ENCODE results near the gene ZIK1. TPM values are rescaled to one million over a fixed set of nuclear protein-coding genes. Genes with fewer than 3 reads are reported as not detected.

The ZIK1 gene
- total and polyA plus RNA-seq, 2 of the 4 experiments (the other 2 are of a cell fraction) = 4.1 to 11.8 TPM

DNA sequence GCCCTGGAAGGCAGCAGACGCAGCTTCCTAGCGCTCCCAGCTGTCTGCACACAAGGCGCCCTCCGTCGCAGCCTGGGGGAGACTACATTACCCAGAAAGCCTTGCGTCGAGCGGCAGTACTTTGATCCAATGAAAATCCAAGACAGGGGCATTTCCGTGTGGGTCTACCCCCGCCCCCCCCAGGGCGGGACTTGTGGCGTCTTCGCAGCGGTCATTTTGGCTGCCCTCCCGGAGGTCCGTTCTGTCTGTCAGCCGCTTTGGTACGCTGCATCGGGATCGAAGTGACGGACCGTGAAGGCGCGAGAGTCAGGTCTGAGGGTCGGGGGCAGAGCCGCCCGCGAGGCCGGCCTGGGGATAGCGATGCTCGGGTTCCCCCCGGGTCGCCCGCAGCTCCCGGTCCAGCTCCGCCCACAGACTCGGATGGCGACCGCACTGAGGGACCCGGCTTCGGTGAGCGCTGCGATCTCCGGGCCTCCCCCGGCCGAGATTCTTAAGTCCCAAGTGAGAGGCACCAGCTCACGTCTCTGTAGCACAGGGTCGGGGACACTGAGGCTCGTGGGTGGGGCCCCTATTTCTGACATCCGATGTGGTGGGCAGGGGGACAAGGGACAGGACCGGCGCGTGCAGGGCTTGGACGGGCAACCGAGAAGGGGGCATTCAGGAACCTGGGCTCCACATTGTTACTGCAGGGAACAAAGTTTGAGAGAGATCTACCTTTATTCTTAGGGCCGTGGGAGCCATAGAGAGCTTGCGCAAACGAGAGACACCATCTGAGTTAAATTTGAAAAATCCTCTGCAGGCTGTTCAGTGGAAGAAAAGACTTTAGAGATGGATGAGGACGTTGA is 49.3 kb downstream of the ZIK1 start, which contains the start of gene ZNF211:
TSS of gene ZNF211 (plus strand) at position 182 of the 845 bp plus-strand sequence. CDS start at position 361, 179 bp downstream.
- H2BK5ac ChIP-seq (ENCODE audit: low read depth, low read length, poor library complexity, severe bottlenecking) = peak within 1 kb of the TSS; percentile 64
- H2AK5ac ChIP-seq (ENCODE audit: low read depth, low read length) = no peak within 1 kb of the TSS
- H3K4me3 ChIP-seq (ENCODE audit: insufficient read depth, low read depth, low read length) = peak within 1 kb of the TSS; percentile 83
- H3K9ac ChIP-seq (ENCODE audit: low read depth, low read length) = peak within 1 kb of the TSS; percentile 78
- H3K18ac ChIP-seq (ENCODE audit: low read depth, low read length) = no peak within 1 kb of the TSS; the same call in 1 of the 2 replicates
- peak within 1 kb of the TSS; percentile 71 for H3K14ac ChIP-seq (replicated peaks; ENCODE audit: low read depth, low read length)
- H3K4ac ChIP-seq (ENCODE audit: low read depth, low read length) = peak within 1 kb of the TSS; percentile 80
- peak within 1 kb of the TSS; percentile 91 for H3K4me2 ChIP-seq (ENCODE audit: low read depth, low read length)
- no peak within 1 kb of the TSS; the same call in 1 of the 2 replicates for H4K91ac ChIP-seq (ENCODE audit: insufficient read depth, low read depth, low read length)
- peak within 1 kb of the TSS; percentile 14 to 73; a peak in 3 of 4 replicates for H4K8ac ChIP-seq (ENCODE audit: low read depth in 2 of 2, low read length in 2 of 2)
- peak within 1 kb of the TSS; percentile 63; the same call in 1 of the 2 replicates for H3K56ac ChIP-seq (ENCODE audit: extremely low read depth, insufficient read depth, low read length)
- no TSS peak for BruUV-seq (replicated peaks)
- peak within 1 kb of the TSS; percentile 63 for H4K5ac ChIP-seq (ENCODE audit: low read depth, low read length)
- ATAC-seq (ENCODE audit: low read depth) = peak; percentile 100
- in situ Hi-C loops (cut with MboI; ENCODE audit: low sequenced_read_pairs) = no loop called here
- H2BK15ac ChIP-seq (ENCODE audit: low read depth, low read length) = no peak within 1 kb of the TSS
- H3K27me3 ChIP-seq (ENCODE audit: control insufficient read depth, insufficient read depth, low read length) = no peaks in the 10 kb centered on the region
- H3K36me3 ChIP-seq (ENCODE audit: control insufficient read depth, insufficient read depth, low read length) = peaks cover 9% of the 10 kb centered on the region
- WGBS, 2 experiments (ENCODE audit: extremely low coverage in 2 of 2, insufficient read length in 1 of 2) = 0% methylated on average over 39 of the region's 59 CpGs; no CpG with 5 or more reads in 1 of the 2 experiments
- H2BK20ac ChIP-seq (ENCODE audit: low read depth, low read length) = no peak within 1 kb of the TSS
- H3K23ac ChIP-seq (ENCODE audit: low read depth, low read length) = peak within 1 kb of the TSS; percentile 64
- peak within 1 kb of the TSS; percentile 83 for H2AK9ac ChIP-seq (replicated peaks; ENCODE audit: low read depth, low read length, poor library complexity)
- intact Hi-C loops (cut with micrococcal nuclease) = loop anchor here (2.0 to 5.0 kb wide), 2 partner anchors 49 to 54 kb away; partner anchors contain the start of genes ZNF416 and ZNF551
- H3K9me3 ChIP-seq (ENCODE audit: control insufficient read depth, insufficient read depth, low read length) = peaks cover 7% of the 10 kb centered on the region
- no peaks in the 10 kb centered on the region for H4K20me1 ChIP-seq (ENCODE audit: insufficient read depth, low read length)
- CTCF ChIA-PET = interaction anchor here (0.5 kb wide), 1 partner anchor 269 kb away, joined by 3 read pairs; no protein-coding TSS in a partner anchor
- H3K79me1 ChIP-seq (ENCODE audit: low read depth in 1 of 2, low read length in 2 of 2) = peaks cover 10 to 18% of the 10 kb centered on the region in 2 experiments
- POLR2A ChIA-PET (ENCODE audit: unreplicated experiment) = interaction anchor here (0.6 to 0.7 kb wide), 2 partner anchors 19 to 95 kb away, joined by 3 to 4 read pairs; partner anchors contain the start of gene ZNF134
- H3K27ac ChIP-seq (ENCODE audit: insufficient read depth, low read length) = peak within 1 kb of the TSS; percentile 78
- H2AFZ ChIP-seq (replicated peaks; ENCODE audit: low read length, poor library complexity) = peak within 1 kb of the TSS; percentile 96
- H2BK120ac ChIP-seq (ENCODE audit: low read depth, low read length) = peak within 1 kb of the TSS; percentile 25; the same call in 1 of the 2 replicates
- dilution Hi-C loops (cut with HindIII; ENCODE audit: low sequenced_read_pairs, unreplicated experiment) = no loop called here
- H3K4me1 ChIP-seq (ENCODE audit: control insufficient read depth, insufficient read depth, low read length) = peaks cover 4% of the 10 kb centered on the region
- peak; percentile 93 for DNase-seq
- peaks cover 12% of the 10 kb centered on the region; the same call in 1 of the 2 replicates for H3K9me1 ChIP-seq (ENCODE audit: insufficient read depth, low read length)
- TF ChIP-seq NFE2L2 (IDR thresholded peaks at IDR 0.05; ENCODE audit: low read depth, low read length) (no peak), SMC3 (IDR thresholded peaks at IDR 0.05; ENCODE audit: low read depth, low read length) (no peak), POLR2A (IDR thresholded peaks at IDR 0.05; ENCODE audit: low read depth, low read length) (no peak), CEBPB (IDR thresholded peaks at IDR 0.05; ENCODE audit: low read depth, low read length) (peak; percentile 54), MAFK (IDR thresholded peaks at IDR 0.05; ENCODE audit: low read depth, low read length) (no peak), BHLHE40 (IDR thresholded peaks at IDR 0.05; ENCODE audit: low read depth, low read length) (no peak), FOS (IDR thresholded peaks at IDR 0.05; ENCODE audit: low read depth, low read length) (no peak), MAZ (IDR thresholded peaks at IDR 0.05; ENCODE audit: borderline replicate concordance, low read depth, low read length) (peak; percentile 89), CHD1 (IDR thresholded peaks at IDR 0.05; ENCODE audit: low read depth, low read length) (no peak), RAD21 (IDR thresholded peaks at IDR 0.05; ENCODE audit: low read length) (no peak), RCOR1 (IDR thresholded peaks at IDR 0.05; ENCODE audit: insufficient replicate concordance, low read length) (no peak), RFX5 (IDR thresholded peaks at IDR 0.05; ENCODE audit: low read depth, low read length) (no peak), MXI1 (IDR thresholded peaks at IDR 0.05; ENCODE audit: borderline replicate concordance, low read depth, low read length) (no peak)
- TF ChIP-seq, protein P1, sequence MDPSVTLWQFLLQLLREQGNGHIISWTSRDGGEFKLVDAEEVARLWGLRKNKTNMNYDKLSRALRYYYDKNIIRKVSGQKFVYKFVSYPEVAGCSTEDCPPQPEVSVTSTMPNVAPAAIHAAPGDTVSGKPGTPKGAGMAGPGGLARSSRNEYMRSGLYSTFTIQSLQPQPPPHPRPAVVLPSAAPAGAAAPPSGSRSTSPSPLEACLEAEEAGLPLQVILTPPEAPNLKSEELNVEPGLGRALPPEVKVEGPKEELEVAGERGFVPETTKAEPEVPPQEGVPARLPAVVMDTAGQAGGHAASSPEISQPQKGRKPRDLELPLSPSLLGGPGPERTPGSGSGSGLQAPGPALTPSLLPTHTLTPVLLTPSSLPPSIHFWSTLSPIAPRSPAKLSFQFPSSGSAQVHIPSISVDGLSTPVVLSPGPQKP (IDR thresholded peaks at IDR 0.05; ENCODE audit: borderline replicate concordance, low read depth, low read length) = no peak
- TF ChIP-seq, protein P2, sequence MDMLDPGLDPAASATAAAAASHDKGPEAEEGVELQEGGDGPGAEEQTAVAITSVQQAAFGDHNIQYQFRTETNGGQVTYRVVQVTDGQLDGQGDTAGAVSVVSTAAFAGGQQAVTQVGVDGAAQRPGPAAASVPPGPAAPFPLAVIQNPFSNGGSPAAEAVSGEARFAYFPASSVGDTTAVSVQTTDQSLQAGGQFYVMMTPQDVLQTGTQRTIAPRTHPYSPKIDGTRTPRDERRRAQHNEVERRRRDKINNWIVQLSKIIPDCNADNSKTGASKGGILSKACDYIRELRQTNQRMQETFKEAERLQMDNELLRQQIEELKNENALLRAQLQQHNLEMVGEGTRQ (IDR thresholded peaks at IDR 0.05; ENCODE audit: low read depth, low read length) = 0 out of 2 replicates have a peak, but pooled peaks have one; percentile 13

All from IMR-90 (cell line).